PC-3 (cell line): Measurements from ENCODE around the gene SENP8. TPM values are rescaled to one million over a fixed set of nuclear protein-coding genes. Genes with fewer than 3 reads are reported as not detected.
A peak's percentile ranks its signal among the peaks of the same experiment; 100 is the strongest.

Experiments
- ATAC-seq: fragments of 200-7000 bp; cut with Tn5 transposase; 2 replicates; pipeline ENCODE4 v1.9.1; 2020; ENCODE audit warnings: mild to moderate bottlenecking, moderate library complexity
- BruUV-seq: library from RNA; stranded (reverse); fragments of 400-500 nt; replicated peaks from 2 replicates; lab custom pipeline; 2021; lab: Mats Ljungman, UMichigan
- CTCF ChIA-PET: fragments of 300-600 bp; sonication (Branson Sonifier 250); formaldehyde crosslinking; loops from one replicate; lab custom pipeline; 2022; ENCODE audit warnings: antibody characterized with exemption; lab: Charles Lee
- POLR2A ChIA-PET: fragments of 300-600 bp; sonication (Branson Sonifier 250); formaldehyde crosslinking; loops from one replicate; lab custom pipeline; 2022; ENCODE audit warnings: antibody characterized with exemption; ENCODE audit not compliant: unreplicated experiment; lab: Charles Lee
- DNase-seq: peaks from one replicate; pipeline ENCODE4 v3.0.0-alpha.2; 2015
- H2AFZ ChIP-seq: fragments of 300-600 bp; sonication (generic); 2 replicates; pipeline ENCODE4 v1.6.0; 2016; ENCODE audit warnings: antibody characterized with exemption, low read length
- H3F3A ChIP-seq: fragments of 300-600 bp; sonication (generic); one replicate; pipeline ENCODE4 v1.6.0; 2017; ENCODE audit warnings: antibody characterized with exemption, low read length, control low read depth, mild to moderate bottlenecking; ENCODE audit not compliant: unreplicated experiment
- H3K27ac ChIP-seq: fragments of 300-600 bp; sonication (generic); 2 replicates; pipeline ENCODE4 v1.5.1; 2016; ENCODE audit warnings: mild to moderate bottlenecking, low read length
- H3K27me3 ChIP-seq: fragments of 300-600 bp; sonication (generic); 2 replicates; pipeline ENCODE4 v1.6.1; 2016; ENCODE audit warnings: low read length, mixed read lengths
- H3K36me3 ChIP-seq: fragments of 300-600 bp; sonication (generic); 2 replicates; pipeline ENCODE4 v1.6.1; 2016; ENCODE audit warnings: low read depth, mixed run types, low read length, mixed read lengths
- H3K4me1 ChIP-seq: fragments of 300-600 bp; sonication (generic); 2 replicates; pipeline ENCODE4 v1.5.1; 2016; ENCODE audit warnings: low read length; ENCODE audit not compliant: insufficient read depth
- H3K4me2 ChIP-seq: fragments of 300-600 bp; sonication (generic); 2 replicates; pipeline ENCODE4 v1.6.0; 2016; ENCODE audit warnings: low read length
- H3K4me3 ChIP-seq: fragments of 300-600 bp; sonication (generic); 2 replicates; pipeline ENCODE4 v1.5.1; 2016; ENCODE audit warnings: mild to moderate bottlenecking, low read length, mixed read lengths
- H3K79me2 ChIP-seq: fragments of 300-600 bp; sonication (generic); 2 replicates; pipeline ENCODE4 v1.6.1; 2017; ENCODE audit warnings: low read length, mixed read lengths
- H3K9ac ChIP-seq: fragments of 300-600 bp; sonication (generic); 2 replicates; pipeline ENCODE4 v1.6.0; 2016; ENCODE audit warnings: mild to moderate bottlenecking, low read length
- H3K9me2 ChIP-seq: fragments of 300-600 bp; sonication (generic); replicated peaks from 2 replicates; pipeline ENCODE4 v1.6.1; 2016; ENCODE audit warnings: mixed run types, low read length, mixed read lengths
- H3K9me3 ChIP-seq: fragments of 300-600 bp; sonication (generic); 2 replicates; pipeline ENCODE4 v1.6.1; 2016; ENCODE audit warnings: low read length, mixed read lengths
- H4K20me1 ChIP-seq: fragments of 300-600 bp; sonication (generic); 2 replicates; pipeline ENCODE4 v1.6.1; 2016; ENCODE audit warnings: low read length, mixed read lengths
- EZH2 ChIP-seq: fragments of 300-600 bp; sonication (generic); IDR thresholded peaks from one replicate; pipeline ENCODE4 v1.6.1; 2017; ENCODE audit warnings: antibody characterized with exemption, mild to moderate bottlenecking, low read length; ENCODE audit not compliant: unreplicated experiment
- EZH2phosphoT487 ChIP-seq: fragments of 300-600 bp; sonication (generic); IDR thresholded peaks from 2 replicates; pipeline ENCODE4 v1.6.1; 2018; ENCODE audit warnings: mild to moderate bottlenecking, antibody characterized with exemption, low read length, borderline replicate concordance
- intact Hi-C: fragments of 100-400 bp; cut with micrococcal nuclease; formaldehyde crosslinking; loops from 2 replicates; pipeline ENCODE4 v1.9.0; 2023
- total RNA-seq: library from RNA; depleted of rRNA; stranded (reverse); fragments of >200 nt; gene quantifications from 2 replicates; pipeline ENCODE4 v1.2.3, GENCODE V29; 2014
- TF ChIP-seq, protein P1 (sequence below): fragments of 300-600 bp; sonication (generic); conservative IDR thresholded peaks from 2 replicates; pipeline ENCODE4 v1.5.1; 2017; ENCODE audit warnings: antibody characterized with exemption, low read depth, mild to moderate bottlenecking, low read length

Gene SENP8
- total RNA-seq, 1 experiment from 2014 or later = 4.2 TPM

DNA sequence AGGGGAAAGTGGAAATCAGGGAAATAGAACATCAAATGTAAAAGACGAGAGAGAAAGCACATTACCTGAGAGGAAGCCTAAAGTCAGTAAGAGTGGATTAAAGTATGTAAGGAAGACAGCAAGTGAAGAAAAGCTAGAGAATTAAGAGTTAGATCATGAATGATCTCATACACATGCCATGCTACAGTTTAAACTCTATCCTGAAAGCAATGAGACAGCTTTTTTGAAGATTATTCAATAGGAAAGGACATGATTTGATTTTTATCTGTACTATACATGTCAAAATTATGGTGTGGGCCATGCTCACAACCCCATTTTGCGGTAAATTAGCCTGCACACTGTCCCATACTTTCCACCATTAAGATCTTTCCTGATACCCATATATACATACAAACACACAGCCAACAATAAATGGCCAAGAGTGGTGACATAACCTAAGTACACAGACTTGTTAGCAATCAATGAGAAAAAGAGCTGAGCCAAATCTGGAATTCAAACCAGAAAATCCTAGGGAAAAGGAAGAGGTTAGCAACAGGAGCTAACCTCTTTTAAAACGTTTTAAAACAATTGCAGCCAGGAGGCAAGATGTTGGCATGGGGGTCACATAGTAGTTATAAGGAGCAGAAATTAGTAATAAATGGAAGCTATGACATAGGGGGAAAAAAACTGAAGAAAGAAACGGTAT, 4.7 kb upstream of the SENP8 start:
- TF ChIP-seq EZH2phosphoT487 = no peak
- TF ChIP-seq, protein P1, sequence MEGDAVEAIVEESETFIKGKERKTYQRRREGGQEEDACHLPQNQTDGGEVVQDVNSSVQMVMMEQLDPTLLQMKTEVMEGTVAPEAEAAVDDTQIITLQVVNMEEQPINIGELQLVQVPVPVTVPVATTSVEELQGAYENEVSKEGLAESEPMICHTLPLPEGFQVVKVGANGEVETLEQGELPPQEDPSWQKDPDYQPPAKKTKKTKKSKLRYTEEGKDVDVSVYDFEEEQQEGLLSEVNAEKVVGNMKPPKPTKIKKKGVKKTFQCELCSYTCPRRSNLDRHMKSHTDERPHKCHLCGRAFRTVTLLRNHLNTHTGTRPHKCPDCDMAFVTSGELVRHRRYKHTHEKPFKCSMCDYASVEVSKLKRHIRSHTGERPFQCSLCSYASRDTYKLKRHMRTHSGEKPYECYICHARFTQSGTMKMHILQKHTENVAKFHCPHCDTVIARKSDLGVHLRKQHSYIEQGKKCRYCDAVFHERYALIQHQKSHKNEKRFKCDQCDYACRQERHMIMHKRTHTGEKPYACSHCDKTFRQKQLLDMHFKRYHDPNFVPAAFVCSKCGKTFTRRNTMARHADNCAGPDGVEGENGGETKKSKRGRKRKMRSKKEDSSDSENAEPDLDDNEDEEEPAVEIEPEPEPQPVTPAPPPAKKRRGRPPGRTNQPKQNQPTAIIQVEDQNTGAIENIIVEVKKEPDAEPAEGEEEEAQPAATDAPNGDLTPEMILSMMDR = no peak
- no peak for TF ChIP-seq EZH2
- 0 out of 2 replicates have a peak, but pooled peaks cover 4% of the 10 kb centered on the region for H4K20me1 ChIP-seq
- no peak overlapping the region for H3K4me2 ChIP-seq
- no peaks in the 10 kb centered on the region for H3K9me3 ChIP-seq
- no peak for DNase-seq
- ATAC-seq = no peak
- no peaks in the 10 kb centered on the region for H3K9me2 ChIP-seq
- intact Hi-C loops = loop anchor here (10.0 kb wide), 1 partner anchor 79 kb away; no protein-coding TSS in a partner anchor
- POLR2A ChIA-PET = no interaction called here
- no peak overlapping the region for H3K4me3 ChIP-seq
- no peaks in the 10 kb centered on the region for H3K36me3 ChIP-seq
- no peaks in the 10 kb centered on the region for H3K27me3 ChIP-seq
- no peak overlapping the region for H2AFZ ChIP-seq
- no TSS peak for BruUV-seq
- H3K9ac ChIP-seq = no peak overlapping the region
- H3K4me1 ChIP-seq = peaks cover 8% of the 10 kb centered on the region; the same call in 1 of the 2 replicates
- CTCF ChIA-PET = no interaction called here
- H3K79me2 ChIP-seq = peaks cover 51% of the 10 kb centered on the region
- H3F3A ChIP-seq = no peaks in the 10 kb centered on the region
- H3K27ac ChIP-seq = no peak overlapping the region

DNA sequence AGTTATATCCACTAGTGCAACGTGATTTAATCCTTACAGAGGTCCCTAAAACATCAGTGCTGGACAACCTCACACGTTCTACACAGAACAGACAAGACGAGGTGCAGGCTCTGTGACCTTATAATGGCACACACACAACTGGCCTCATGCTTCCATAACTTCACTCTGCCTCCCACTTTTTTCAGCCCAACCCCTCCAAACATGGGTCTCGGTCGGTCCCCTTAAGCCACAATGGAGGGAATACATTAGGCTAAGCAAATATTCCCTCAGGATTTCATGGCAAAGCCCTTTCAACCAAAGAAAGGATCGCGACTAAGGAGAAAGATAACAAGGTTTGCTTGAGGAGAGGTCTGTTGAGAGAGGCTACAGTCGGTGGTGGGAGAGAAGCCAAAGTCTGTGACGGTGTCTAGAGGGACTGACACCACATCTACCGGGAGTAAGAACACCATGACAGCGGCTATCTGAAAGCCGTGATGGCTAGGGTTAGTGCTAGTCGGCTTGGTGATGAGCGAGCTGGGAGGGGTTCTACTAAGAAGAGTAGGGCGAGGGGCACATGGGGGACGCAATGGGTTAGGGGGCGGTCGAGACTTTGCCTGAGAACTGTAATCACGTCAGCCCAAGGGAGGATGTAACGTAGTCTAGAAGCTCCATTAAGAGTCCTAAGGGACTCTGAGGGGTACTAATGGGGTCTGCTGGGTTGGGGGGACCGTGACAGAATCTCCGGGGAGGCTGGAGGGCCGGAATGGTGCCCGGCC, 1.3 kb upstream of the SENP8 start:
- no peak for TF ChIP-seq EZH2phosphoT487
- TF ChIP-seq, protein P1 = no peak
- TF ChIP-seq EZH2 = no peak
- BruUV-seq = TSS peak; percentile 31
- Histone ChIP-seq H3K36me3 (no peaks in the 10 kb centered on the region), H3K9ac (peak overlapping the region; percentile 73), H3F3A (no peaks in the 10 kb centered on the region), H3K4me1 (peaks cover 10% of the 10 kb centered on the region; the same call in 1 of the 2 replicates), H3K9me2 (no peaks in the 10 kb centered on the region), H3K9me3 (no peaks in the 10 kb centered on the region), H3K27me3 (no peaks in the 10 kb centered on the region), H3K4me3 (peak overlapping the region; percentile 78), H4K20me1 (0 out of 2 replicates have a peak, but pooled peaks cover 4% of the 10 kb centered on the region), H3K27ac (no peak overlapping the region), H3K4me2 (peak overlapping the region; percentile 97), H2AFZ (peak overlapping the region; percentile 97), H3K79me2 (peaks cover 40% of the 10 kb centered on the region)
- peak; percentile 19 for DNase-seq
- POLR2A ChIA-PET = no interaction called here
- intact Hi-C loops = loop anchor here (10.0 kb wide), 1 partner anchor 82 kb away; no protein-coding TSS in a partner anchor
- CTCF ChIA-PET = interaction anchor here (0.5 kb wide), 1 partner anchor 373 kb away, joined by 5 read pairs; no protein-coding TSS in a partner anchor
- ATAC-seq = peak; percentile 16
